Naive thymus-derived CD8-positive, alpha-beta T cell (primary cell): ENCODE measurements around the gene ADGRV1. TPM values are rescaled to one million over a fixed set of nuclear protein-coding genes. Genes with fewer than 3 reads are reported as not detected.
"Not testable (repeated sequence)": the region's sequence is repeated elsewhere in the genome, so short reads cannot be mapped to it uniquely, and the experiment has no call there.

Source experiments
- ATAC-seq, 2 donors: fragments of 150-1000 bp; cut with Tn5 transposase in 1 of 2; sonication (Bioruptor Pico), chemical (Tn5 transposase) in 1 of 2; 1 replicate in 1 of 2; 2 replicates in 1 of 2; pipeline ENCODE4 v1.10.0; 2021; ENCODE audit warnings: mild to moderate bottlenecking in 2 of 2, moderate library complexity in 2 of 2
- POLR2A ChIA-PET: fragments of 350-600 bp; sonication (Branson Sonifier 250); formaldehyde crosslinking; loops from one replicate; lab custom pipeline; 2021; ENCODE audit warnings: antibody characterized with exemption; lab: Charles Lee
- DNase-seq, 10 donors: peaks; one replicate each; pipeline versions ENCODE4 v3.0.0 to v3.0.0-alpha.2; 2020 to 2022
- H3K27ac Mint-ChIP-seq, 10 donors: one replicate each; pipeline ENCODE4 v1.8.0; 2020 to 2022; ENCODE audit warnings: mild to moderate bottlenecking in 10 of 10, mixed read lengths in 10 of 10, moderate library complexity in 4 of 10, inconsistent platforms in 1 of 10
- H3K27me3 Mint-ChIP-seq, 5 donors: one replicate each; pipeline ENCODE4 v1.8.0; 2021 to 2022; ENCODE audit warnings: mixed read lengths in 5 of 5
- H3K36me3 Mint-ChIP-seq, 3 donors: one replicate each; pipeline ENCODE4 v1.8.0; 2020 to 2022; ENCODE audit warnings: mixed read lengths in 3 of 3, mild to moderate bottlenecking in 2 of 3, inconsistent platforms in 1 of 3
- H3K4me1 Mint-ChIP-seq, 4 donors: one replicate each; pipeline ENCODE4 v1.8.0; 2021 to 2022; ENCODE audit warnings: mixed read lengths in 4 of 4
- H3K4me3 Mint-ChIP-seq, 10 donors: one replicate each; pipeline ENCODE4 v1.8.0; 2020 to 2022; ENCODE audit warnings: mild to moderate bottlenecking in 10 of 10, mixed read lengths in 10 of 10, moderate library complexity in 6 of 10, inconsistent platforms in 1 of 10
- H3K9me3 Mint-ChIP-seq, 9 donors: one replicate each; pipeline ENCODE4 v1.8.0; 2020 to 2022; ENCODE audit warnings: mixed read lengths in 9 of 9, mild to moderate bottlenecking in 3 of 9, inconsistent platforms in 1 of 9, moderate library complexity in 1 of 9
- polyA plus RNA-seq, 3 donors: library from polyadenylated mRNA; unstranded; fragments of 300-500 nt; fragmentation: Illumina TruSeq; gene quantifications; one replicate each; pipeline ENCODE4 v1.2.3, GENCODE V29; 2021
- total RNA-seq, 8 experiments: library from RNA in 2 of 8; stranded (reverse) in 2 of 8; gene quantifications; one replicate each; pipeline ENCODE4 v1.2.3 and lab custom pipeline; 2021 to 2026

ADGRV1 gene
- total and polyA plus RNA-seq, 5 experiments from 2014 or later: 0.08 to 0.37 (median 0.13) TPM; not detected in 2

GRCh38 chr5:90606539-90606938 lies 47.9 kb downstream of the ADGRV1 start:
- POLR2A ChIA-PET: no interaction called here
- H3K36me3 Mint-ChIP-seq: no peaks in the 10 kb centered on the region
- ATAC-seq (no peak), DNase-seq (no peak)
- no peaks in the 10 kb centered on the region for H3K9me3 Mint-ChIP-seq
- no peak overlapping the region for H3K4me3 Mint-ChIP-seq
- no peak overlapping the region for H3K27ac Mint-ChIP-seq
- no peaks in the 10 kb centered on the region for H3K4me1 Mint-ChIP-seq
- H3K27me3 Mint-ChIP-seq: peaks cover 5 to 38% (median 23%) of the 10 kb centered on the region in 5 donors

- H3K4me3 Mint-ChIP-seq: no peak overlapping the region
- ATAC-seq (no peak), DNase-seq (no peak)
- no peaks in the 10 kb centered on the region for H3K36me3 Mint-ChIP-seq
- POLR2A ChIA-PET: no interaction called here
- no peaks in the 10 kb centered on the region for H3K4me1 Mint-ChIP-seq
- H3K27me3 Mint-ChIP-seq: peaks cover 2 to 15% (median 7%) of the 10 kb centered on the region in 5 donors
- H3K27ac Mint-ChIP-seq: no peak overlapping the region
- peaks cover 0 to 1% (median 0%) of the 10 kb centered on the region in 9 donors for H3K9me3 Mint-ChIP-seq
Observed at GRCh38 chr5:90612919-90613318, 54.3 kb downstream of the ADGRV1 start.

GRCh38 chr5:90613459-90613858 lies 54.9 kb downstream of the ADGRV1 start:
- Mint-ChIP-seq H3K4me3 (no peak overlapping the region), H3K36me3 (no peaks in the 10 kb centered on the region), H3K9me3 (peaks cover 0 to 1% (median 0%) of the 10 kb centered on the region in 9 donors), H3K4me1 (no peaks in the 10 kb centered on the region), H3K27ac (no peak overlapping the region), H3K27me3 (peaks cover 1 to 15% (median 7%) of the 10 kb centered on the region in 5 donors)
- POLR2A ChIA-PET: no interaction called here
- DNase-seq (no peak), ATAC-seq (no peak)

GRCh38 chr5:90613918-90614504 lies 55.4 kb downstream of the ADGRV1 start:
- H3K9me3 Mint-ChIP-seq: peaks cover 0 to 1% (median 0%) of the 10 kb centered on the region in 9 donors

GRCh38 chr5:90615355-90615754 lies 56.8 kb downstream of the ADGRV1 start:
- H3K27me3 Mint-ChIP-seq: peaks cover 0 to 7% (median 4%) of the 10 kb centered on the region in 5 donors
- ATAC-seq: no peak

More at GRCh38 chr5:90613918-90614504, 55.4 kb downstream of the ADGRV1 start:
- Mint-ChIP-seq H3K27me3 (peaks cover 0 to 15% (median 6%) of the 10 kb centered on the region in 5 donors), H3K4me3 (no peak overlapping the region), H3K27ac (no peak overlapping the region), H3K36me3 (no peaks in the 10 kb centered on the region), H3K4me1 (no peaks in the 10 kb centered on the region)
- ATAC-seq (no peak), DNase-seq (no peak)
- POLR2A ChIA-PET: interaction anchor here (0.7 kb wide), 1 partner anchor 12 kb away, joined by 6 read pairs; no protein-coding TSS in a partner anchor

GRCh38 chr5:90618071-90618470 lies 59.5 kb downstream of the ADGRV1 start:
- DNase-seq (no peak), ATAC-seq (no peak)
- Mint-ChIP-seq H3K36me3 (no peaks in the 10 kb centered on the region), H3K4me1 (no peaks in the 10 kb centered on the region), H3K9me3 (peaks cover 0 to 8% (median 0%) of the 10 kb centered on the region in 9 donors), H3K27me3 (peaks cover 0 to 4% (median 1%) of the 10 kb centered on the region in 5 donors), H3K27ac (no peak overlapping the region), H3K4me3 (no peak overlapping the region)
- POLR2A ChIA-PET: no interaction called here

More at GRCh38 chr5:90615355-90615754, 56.8 kb downstream of the ADGRV1 start:
- POLR2A ChIA-PET: no interaction called here
- Mint-ChIP-seq H3K4me1 (no peaks in the 10 kb centered on the region), H3K27ac (no peak overlapping the region), H3K9me3 (peaks cover 0 to 2% (median 0%) of the 10 kb centered on the region in 9 donors), H3K4me3 (no peak overlapping the region), H3K36me3 (no peaks in the 10 kb centered on the region)
- no peak for DNase-seq

GRCh38 chr5:90619762-90620161 lies 61.2 kb downstream of the ADGRV1 start:
- not testable (repeated sequence) for H3K27me3 Mint-ChIP-seq

GRCh38 chr5:90621848-90622247 lies 63.3 kb downstream of the ADGRV1 start:
- H3K9me3 Mint-ChIP-seq: peaks cover 0 to 8% (median 0%) of the 10 kb centered on the region in 9 donors
- H3K4me3 Mint-ChIP-seq: no peak overlapping the region
- DNase-seq: no peak
- H3K27ac Mint-ChIP-seq: no peak overlapping the region
- POLR2A ChIA-PET: no interaction called here
- H3K4me1 Mint-ChIP-seq: no peaks in the 10 kb centered on the region
- H3K27me3 Mint-ChIP-seq: peaks cover 0 to 4% (median 1%) of the 10 kb centered on the region in 5 donors
- H3K36me3 Mint-ChIP-seq: no peaks in the 10 kb centered on the region
- no peak for ATAC-seq

More at GRCh38 chr5:90619762-90620161, 61.2 kb downstream of the ADGRV1 start:
- H3K4me1 Mint-ChIP-seq, H3K4me3 Mint-ChIP-seq, H3K9me3 Mint-ChIP-seq, DNase-seq, ATAC-seq, POLR2A ChIA-PET, H3K36me3 Mint-ChIP-seq, H3K27ac Mint-ChIP-seq: not testable (repeated sequence)

GRCh38 chr5:90626493-90626892 lies 67.9 kb downstream of the ADGRV1 start:
- POLR2A ChIA-PET: no interaction called here
- H3K4me3 Mint-ChIP-seq: no peak overlapping the region
- no peak for ATAC-seq
- no peak for DNase-seq
- no peak overlapping the region for H3K27ac Mint-ChIP-seq
- peaks cover 2 to 9% (median 6%) of the 10 kb centered on the region in 5 donors for H3K27me3 Mint-ChIP-seq
- H3K9me3 Mint-ChIP-seq: peaks cover 0 to 1% (median 0%) of the 10 kb centered on the region in 9 donors
- no peaks in the 10 kb centered on the region for H3K36me3 Mint-ChIP-seq
- H3K4me1 Mint-ChIP-seq: no peaks in the 10 kb centered on the region

- Mint-ChIP-seq H3K4me3 (no peak overlapping the region), H3K27ac (no peak overlapping the region), H3K27me3 (peaks cover 2 to 9% (median 6%) of the 10 kb centered on the region in 5 donors), H3K4me1 (no peaks in the 10 kb centered on the region), H3K36me3 (no peaks in the 10 kb centered on the region), H3K9me3 (no peaks in the 10 kb centered on the region)
- ATAC-seq (no peak), DNase-seq (no peak)
- POLR2A ChIA-PET: no interaction called here
Observed at GRCh38 chr5:90628492-90628891, 69.9 kb downstream of the ADGRV1 start.

- Mint-ChIP-seq H3K36me3 (no peaks in the 10 kb centered on the region), H3K9me3 (no peaks in the 10 kb centered on the region), H3K27me3 (peaks cover 9 to 21% (median 10%) of the 10 kb centered on the region in 5 donors), H3K27ac (no peak overlapping the region), H3K4me1 (no peaks in the 10 kb centered on the region), H3K4me3 (no peak overlapping the region)
- DNase-seq: no peak
- no peak for ATAC-seq
- POLR2A ChIA-PET: no interaction called here
Observed at GRCh38 chr5:90632791-90633190, 74.2 kb downstream of the ADGRV1 start.

GRCh38 chr5:90636948-90637347 lies 78.4 kb downstream of the ADGRV1 start:
- Mint-ChIP-seq H3K27me3 (peaks cover 6 to 12% (median 8%) of the 10 kb centered on the region in 5 donors), H3K36me3 (no peaks in the 10 kb centered on the region), H3K4me3 (no peak overlapping the region), H3K4me1 (no peaks in the 10 kb centered on the region), H3K9me3 (no peaks in the 10 kb centered on the region), H3K27ac (no peak overlapping the region)
- DNase-seq (no peak), ATAC-seq (no peak)
- POLR2A ChIA-PET: no interaction called here

GRCh38 chr5:90637731-90638130 lies 79.1 kb downstream of the ADGRV1 start:
- Mint-ChIP-seq H3K9me3 (no peaks in the 10 kb centered on the region), H3K27ac (no peak overlapping the region), H3K4me1 (no peaks in the 10 kb centered on the region), H3K27me3 (peaks cover 6 to 12% (median 8%) of the 10 kb centered on the region in 5 donors), H3K4me3 (no peak overlapping the region), H3K36me3 (no peaks in the 10 kb centered on the region)
- no peak for DNase-seq
- ATAC-seq: no peak
- POLR2A ChIA-PET: no interaction called here
